IgD-negative memory B cell (primary cell): Measurements from ENCODE around the gene KIF25. TPM values are rescaled to one million over a fixed set of nuclear protein-coding genes. Genes with fewer than 3 reads are reported as not detected.

ENCODE experiments used
- H3K27ac Mint-ChIP-seq, 3 donors: one replicate each; pipeline ENCODE4 v1.8.0; 2020 to 2022; ENCODE audit warnings: mild to moderate bottlenecking in 3 of 3, mixed read lengths in 3 of 3, moderate library complexity in 1 of 3
- H3K27me3 Mint-ChIP-seq: one replicate; pipeline ENCODE4 v1.8.0; 2021; ENCODE audit warnings: mixed read lengths
- H3K36me3 Mint-ChIP-seq: one replicate; pipeline ENCODE4 v1.8.0; 2020; ENCODE audit warnings: mild to moderate bottlenecking, mixed read lengths
- H3K4me1 Mint-ChIP-seq, 3 donors: one replicate each; pipeline ENCODE4 v1.8.0; 2020 to 2022; ENCODE audit warnings: mixed read lengths in 3 of 3, mild to moderate bottlenecking in 1 of 3
- H3K4me3 Mint-ChIP-seq, 4 donors: one replicate each; pipeline ENCODE4 v1.8.0; 2020 to 2022; ENCODE audit warnings: mild to moderate bottlenecking in 4 of 4, mixed read lengths in 4 of 4, moderate library complexity in 3 of 4
- H3K9me3 Mint-ChIP-seq, 3 donors: one replicate each; pipeline ENCODE4 v1.8.0; 2020 to 2021; ENCODE audit warnings: mixed read lengths in 3 of 3, mild to moderate bottlenecking in 1 of 3
- polyA plus RNA-seq: library from polyadenylated mRNA; unstranded; fragments of 300-500 nt; fragmentation: Illumina TruSeq; gene quantifications from one replicate; pipeline ENCODE4 v1.2.3, GENCODE V29; 2021

KIF25 gene
- polyA plus RNA-seq, 1 donor from 2014 or later = not detected

DNA sequence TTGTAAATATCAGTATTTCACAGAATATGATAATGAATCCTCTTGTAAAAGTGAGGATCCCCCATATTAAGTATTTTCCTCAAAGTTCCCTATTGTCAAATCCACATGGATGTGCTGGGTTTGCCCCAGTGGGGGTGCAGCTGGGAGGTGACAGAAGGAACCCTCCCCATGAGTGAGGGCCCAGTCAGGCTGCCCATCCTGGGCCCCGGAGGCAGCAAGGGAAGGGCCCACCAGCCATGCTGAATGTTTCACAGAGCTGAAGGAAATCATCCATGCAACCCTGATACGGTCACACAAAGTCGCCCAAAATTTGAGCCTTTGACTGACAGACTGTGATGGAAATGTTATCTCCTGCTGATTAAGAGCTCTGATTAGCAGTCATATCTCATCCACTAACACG is 41.8 kb downstream of the KIF25 start:
- Mint-ChIP-seq H3K4me1 (peaks cover 0 to 1% (median 0%) of the 10 kb centered on the region in 3 donors), H3K4me3 (no peak overlapping the region), H3K36me3 (no peaks in the 10 kb centered on the region), H3K27me3 (peaks cover 16% of the 10 kb centered on the region), H3K9me3 (peaks cover 5 to 13% (median 12%) of the 10 kb centered on the region in 3 donors), H3K27ac (peak overlapping the region in 1 of 3 donors; percentile 76)

DNA sequence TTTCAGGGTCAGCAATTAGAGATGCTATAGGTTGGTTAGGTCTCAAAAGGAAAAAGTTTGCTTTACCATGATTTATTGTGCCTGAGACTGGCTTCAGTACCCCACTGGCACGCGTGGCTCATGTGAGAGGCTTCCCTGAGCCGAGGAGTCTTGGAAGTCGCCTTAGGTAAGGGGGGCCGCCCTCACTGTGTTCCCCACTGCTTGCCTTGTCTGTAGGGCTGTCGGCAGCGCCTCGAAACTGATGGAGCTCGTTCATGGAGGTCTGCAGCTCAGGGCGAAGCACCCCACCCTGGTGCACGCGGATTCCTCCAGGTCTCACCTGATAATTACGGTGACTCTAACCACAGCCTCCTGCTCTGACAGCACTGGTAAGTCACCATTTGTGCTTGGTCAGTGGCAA is 42.4 kb downstream of the KIF25 start:
- no peaks in the 10 kb centered on the region for H3K36me3 Mint-ChIP-seq
- peaks cover 11% of the 10 kb centered on the region for H3K27me3 Mint-ChIP-seq
- H3K4me1 Mint-ChIP-seq = peaks cover 0 to 1% (median 0%) of the 10 kb centered on the region in 3 donors
- H3K27ac Mint-ChIP-seq = no peak overlapping the region
- peaks cover 5 to 13% (median 12%) of the 10 kb centered on the region in 3 donors for H3K9me3 Mint-ChIP-seq
- no peak overlapping the region for H3K4me3 Mint-ChIP-seq

DNA sequence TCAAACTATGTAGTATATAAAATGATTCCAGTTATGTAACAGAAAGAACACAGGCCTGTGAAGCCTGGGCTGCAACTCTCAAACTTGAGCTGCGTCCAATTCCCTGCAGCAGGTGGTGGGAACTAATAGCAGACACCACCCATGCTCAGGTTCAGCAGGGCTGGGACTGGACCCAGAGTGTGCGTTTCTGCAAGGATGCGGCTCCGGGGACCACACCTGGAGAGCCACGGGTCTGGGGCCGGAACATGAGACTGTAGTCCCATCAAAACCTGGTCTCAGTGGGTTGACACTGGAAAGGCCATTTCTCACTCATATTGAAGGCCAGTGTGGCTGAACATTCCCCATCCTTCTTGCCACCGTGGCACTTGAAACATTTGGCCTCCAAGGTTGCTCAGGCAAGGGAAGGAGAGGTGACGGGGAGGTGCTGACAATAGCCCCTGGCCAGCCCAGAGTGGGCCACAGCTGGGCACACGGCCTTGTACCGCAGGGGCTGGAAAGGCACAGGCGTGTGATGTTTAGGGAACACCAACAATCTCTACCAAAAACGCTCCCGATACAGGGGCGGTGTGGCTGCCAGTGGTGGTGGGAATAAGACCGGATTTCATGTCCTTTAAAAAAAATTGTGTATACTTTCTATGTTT is 43.5 kb downstream of the KIF25 start:
- H3K27me3 Mint-ChIP-seq = peaks cover 5% of the 10 kb centered on the region

DNA sequence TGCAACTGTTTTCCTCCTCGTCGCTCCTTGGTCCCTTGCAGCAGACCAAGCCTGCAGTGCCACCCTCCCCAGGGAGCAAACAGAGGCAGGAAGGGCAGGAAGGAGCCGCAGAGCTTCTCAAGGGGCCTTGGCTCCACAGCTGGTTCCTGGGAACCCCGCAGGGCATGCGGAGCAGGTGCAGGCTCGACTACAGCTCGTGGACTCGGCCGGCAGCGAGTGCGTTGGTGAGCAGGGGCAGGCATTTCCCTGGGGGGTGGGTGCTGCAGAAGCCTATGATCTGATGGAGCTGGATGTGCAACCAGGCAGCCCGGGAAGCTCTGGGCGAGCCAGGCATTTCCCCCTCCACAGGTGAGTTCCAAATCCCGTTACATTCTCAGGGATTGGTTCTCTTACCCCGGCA is 44.5 kb downstream of the KIF25 start:
- H3K27ac Mint-ChIP-seq = no peak overlapping the region
- H3K4me3 Mint-ChIP-seq = peak overlapping the region in 1 of 4 donors; percentile 55
- H3K27me3 Mint-ChIP-seq = no peaks in the 10 kb centered on the region
- H3K4me1 Mint-ChIP-seq = no peaks in the 10 kb centered on the region
- peaks cover 5 to 13% (median 12%) of the 10 kb centered on the region in 3 donors for H3K9me3 Mint-ChIP-seq
- no peaks in the 10 kb centered on the region for H3K36me3 Mint-ChIP-seq

More for the DNA sequence above, 43.5 kb downstream of the KIF25 start:
- Mint-ChIP-seq H3K36me3 (no peaks in the 10 kb centered on the region), H3K27ac (no peak overlapping the region), H3K9me3 (peaks cover 5 to 13% (median 12%) of the 10 kb centered on the region in 3 donors), H3K4me1 (peaks cover 0 to 1% (median 0%) of the 10 kb centered on the region in 3 donors), H3K4me3 (no peak overlapping the region)

DNA sequence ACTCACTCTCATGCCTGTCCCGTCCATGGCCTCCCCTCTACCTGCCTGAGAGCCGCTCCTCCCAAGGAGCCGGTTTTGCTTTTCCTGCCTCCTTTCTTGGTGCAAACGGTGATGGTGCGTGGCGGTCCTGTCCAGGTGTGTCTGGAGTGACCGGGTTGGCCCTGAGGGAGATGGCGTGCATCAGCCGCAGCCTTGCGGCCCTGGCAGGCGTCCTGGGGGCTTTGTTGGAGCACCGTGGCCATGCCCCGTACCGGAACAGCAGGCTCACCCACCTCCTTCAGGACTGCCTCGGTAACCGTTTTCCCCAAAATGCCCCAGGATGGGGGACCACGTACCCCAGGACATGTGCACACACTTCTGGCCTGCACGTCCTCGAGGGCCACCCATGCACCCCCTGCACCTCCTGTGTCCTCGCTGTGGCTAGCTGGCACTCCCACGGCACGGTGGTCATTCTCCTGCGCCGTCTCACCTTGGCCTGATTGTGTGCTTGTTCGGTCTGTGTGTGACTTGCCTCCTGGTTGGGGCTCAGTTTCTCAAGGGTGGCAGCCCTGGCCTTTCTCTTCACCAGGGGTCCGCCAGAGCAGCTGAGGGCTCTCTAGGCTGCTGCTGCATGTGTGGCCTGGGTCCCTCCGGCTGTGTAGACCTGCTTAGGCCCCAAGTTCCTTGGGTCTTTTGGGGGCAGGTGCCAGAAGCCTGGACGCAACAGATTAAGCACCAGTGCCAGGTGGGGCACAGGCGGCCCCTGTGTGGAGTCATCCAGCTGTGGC is 45.1 kb downstream of the KIF25 start:
- H3K36me3 Mint-ChIP-seq = no peaks in the 10 kb centered on the region
- H3K4me3 Mint-ChIP-seq = peak overlapping the region in 1 of 4 donors; percentile 17
- no peaks in the 10 kb centered on the region for H3K27me3 Mint-ChIP-seq
- H3K9me3 Mint-ChIP-seq = peaks cover 3 to 9% (median 5%) of the 10 kb centered on the region in 3 donors
- H3K4me1 Mint-ChIP-seq = no peaks in the 10 kb centered on the region
- no peak overlapping the region for H3K27ac Mint-ChIP-seq

DNA sequence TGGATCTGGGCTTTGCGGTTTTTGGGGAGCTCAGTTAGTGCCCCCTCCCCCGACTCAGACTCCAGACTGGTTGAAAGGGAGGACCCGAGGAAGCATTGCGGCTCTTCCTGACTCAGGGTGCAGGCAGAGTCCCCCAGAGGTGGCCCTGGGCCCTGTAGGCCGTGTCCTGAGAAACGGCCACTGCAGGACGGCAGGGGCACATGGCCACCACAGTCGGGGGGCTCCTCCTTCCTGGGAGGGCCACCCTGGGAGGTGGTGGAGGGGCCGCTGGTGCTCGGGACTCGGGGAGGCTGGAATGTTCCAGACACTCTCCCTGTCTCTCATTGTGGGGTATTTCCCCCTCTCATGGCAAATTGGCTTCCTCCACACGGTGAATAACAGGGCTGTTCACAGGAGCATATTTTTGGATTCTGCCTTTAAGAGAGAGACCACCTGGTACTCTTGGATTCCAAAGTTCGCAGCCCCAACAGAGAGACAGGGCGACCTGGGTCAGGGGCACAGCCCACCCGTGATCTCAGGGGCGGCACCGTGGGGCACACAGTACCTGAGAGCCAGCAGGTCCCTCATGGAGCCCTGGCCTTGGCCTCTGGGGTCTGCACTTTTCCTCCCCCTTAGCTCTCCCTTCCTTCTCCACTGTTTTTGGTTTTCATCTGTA is 45.8 kb downstream of the KIF25 start:
- peak overlapping the region in 1 of 4 donors; percentile 22 for H3K4me3 Mint-ChIP-seq
- no peak overlapping the region for H3K27ac Mint-ChIP-seq
- H3K36me3 Mint-ChIP-seq = no peaks in the 10 kb centered on the region
- H3K27me3 Mint-ChIP-seq = no peaks in the 10 kb centered on the region
- peaks cover 2 to 8% (median 5%) of the 10 kb centered on the region in 3 donors for H3K9me3 Mint-ChIP-seq
- H3K4me1 Mint-ChIP-seq = no peaks in the 10 kb centered on the region

DNA sequence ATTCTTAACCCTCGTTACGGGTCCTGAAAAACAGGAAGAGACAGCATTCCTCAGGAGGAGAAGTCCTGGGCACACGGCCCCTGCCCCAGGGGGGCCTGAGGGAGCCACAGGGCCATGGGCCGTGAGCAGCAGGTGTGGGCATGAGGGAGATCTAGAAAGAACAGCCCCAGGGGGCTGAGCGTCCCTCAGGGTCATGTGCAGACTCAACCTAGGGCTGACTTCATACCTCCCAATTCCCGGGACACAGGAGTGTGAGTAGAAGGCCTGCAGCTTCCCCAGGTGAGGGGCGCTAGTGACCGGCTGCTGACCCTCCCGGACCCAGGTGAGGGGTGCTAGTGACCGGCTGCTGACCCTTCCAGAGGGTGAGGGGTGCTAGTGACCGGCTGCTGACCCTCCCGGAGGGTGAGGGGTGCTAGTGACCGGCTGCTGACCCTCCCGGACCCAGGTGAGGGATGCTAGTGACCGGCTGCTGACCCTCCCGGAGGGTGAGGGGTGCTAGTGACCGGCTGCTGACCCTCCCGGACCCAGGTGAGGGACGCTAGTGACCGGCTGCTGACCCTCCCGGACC is 46.5 kb downstream of the KIF25 start:
- Mint-ChIP-seq H3K36me3 (no peaks in the 10 kb centered on the region), H3K27ac (no peak overlapping the region), H3K4me1 (no peaks in the 10 kb centered on the region), H3K9me3 (peaks cover 0 to 3% (median 3%) of the 10 kb centered on the region in 3 donors), H3K4me3 (peak overlapping the region in 1 of 4 donors; percentile 22), H3K27me3 (no peaks in the 10 kb centered on the region)

DNA sequence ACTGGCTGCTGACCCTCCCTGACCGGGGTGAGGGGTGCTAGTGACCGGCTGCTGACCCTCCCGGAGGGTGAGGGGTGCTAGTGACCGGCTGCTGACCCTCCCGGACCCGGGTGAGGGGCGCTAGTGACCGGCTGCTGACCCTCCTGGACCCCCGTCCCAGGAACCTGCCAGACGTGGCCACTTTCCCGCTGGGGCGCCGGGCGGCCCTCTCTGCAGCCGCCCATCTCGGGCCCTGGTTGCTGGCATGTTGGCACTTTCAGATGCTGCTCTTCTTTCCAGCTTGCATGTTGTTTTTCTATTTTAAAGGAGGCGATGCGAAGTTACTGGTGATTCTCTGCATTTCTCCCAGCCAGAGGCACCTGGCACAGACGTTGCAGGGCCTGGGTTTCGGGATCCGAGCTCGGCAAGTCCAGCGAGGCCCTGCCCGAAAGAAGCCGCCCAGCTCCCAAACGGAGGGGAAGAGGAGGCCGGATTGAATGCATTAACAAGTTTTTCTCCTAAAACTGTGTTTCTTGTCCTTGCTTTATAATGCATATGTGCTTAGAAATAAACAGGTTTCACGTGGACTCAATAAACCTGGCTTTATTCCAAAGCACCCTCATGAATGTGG is 47.2 kb downstream of the KIF25 start:
- Mint-ChIP-seq H3K27me3 (no peaks in the 10 kb centered on the region), H3K9me3 (peaks cover 0 to 3% (median 3%) of the 10 kb centered on the region in 3 donors), H3K4me1 (no peaks in the 10 kb centered on the region), H3K36me3 (no peaks in the 10 kb centered on the region), H3K4me3 (no peak overlapping the region), H3K27ac (no peak overlapping the region)

DNA sequence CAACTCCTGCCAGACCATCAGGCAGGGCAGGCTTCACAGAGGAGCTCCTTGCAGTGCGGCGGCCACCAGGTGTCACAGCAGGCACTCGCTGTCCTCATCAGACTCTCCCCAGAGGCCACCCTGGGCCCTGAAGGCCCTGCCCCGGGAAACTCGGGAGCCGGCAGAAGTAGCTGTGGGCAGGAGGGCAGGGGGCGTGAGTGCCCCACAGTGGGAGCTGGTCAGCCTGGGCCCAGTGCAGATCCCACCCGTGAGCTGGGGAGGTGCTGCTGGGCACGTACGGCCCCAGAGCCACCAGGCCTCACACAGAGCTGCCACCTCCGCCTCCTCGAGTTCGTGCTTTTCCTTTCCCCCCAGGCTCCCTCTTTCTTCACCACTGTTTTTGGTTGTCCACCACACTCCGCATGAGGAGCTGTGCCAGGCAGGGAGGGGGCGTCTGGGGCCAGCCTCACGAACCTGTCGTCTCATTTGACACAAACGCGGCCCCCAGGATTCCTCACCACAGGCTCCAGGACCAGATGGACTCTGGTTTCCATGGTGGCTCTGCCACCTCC is 47.7 kb downstream of the KIF25 start:
- H3K4me3 Mint-ChIP-seq = no peak overlapping the region
- H3K36me3 Mint-ChIP-seq = no peaks in the 10 kb centered on the region
- H3K4me1 Mint-ChIP-seq = no peaks in the 10 kb centered on the region

DNA sequence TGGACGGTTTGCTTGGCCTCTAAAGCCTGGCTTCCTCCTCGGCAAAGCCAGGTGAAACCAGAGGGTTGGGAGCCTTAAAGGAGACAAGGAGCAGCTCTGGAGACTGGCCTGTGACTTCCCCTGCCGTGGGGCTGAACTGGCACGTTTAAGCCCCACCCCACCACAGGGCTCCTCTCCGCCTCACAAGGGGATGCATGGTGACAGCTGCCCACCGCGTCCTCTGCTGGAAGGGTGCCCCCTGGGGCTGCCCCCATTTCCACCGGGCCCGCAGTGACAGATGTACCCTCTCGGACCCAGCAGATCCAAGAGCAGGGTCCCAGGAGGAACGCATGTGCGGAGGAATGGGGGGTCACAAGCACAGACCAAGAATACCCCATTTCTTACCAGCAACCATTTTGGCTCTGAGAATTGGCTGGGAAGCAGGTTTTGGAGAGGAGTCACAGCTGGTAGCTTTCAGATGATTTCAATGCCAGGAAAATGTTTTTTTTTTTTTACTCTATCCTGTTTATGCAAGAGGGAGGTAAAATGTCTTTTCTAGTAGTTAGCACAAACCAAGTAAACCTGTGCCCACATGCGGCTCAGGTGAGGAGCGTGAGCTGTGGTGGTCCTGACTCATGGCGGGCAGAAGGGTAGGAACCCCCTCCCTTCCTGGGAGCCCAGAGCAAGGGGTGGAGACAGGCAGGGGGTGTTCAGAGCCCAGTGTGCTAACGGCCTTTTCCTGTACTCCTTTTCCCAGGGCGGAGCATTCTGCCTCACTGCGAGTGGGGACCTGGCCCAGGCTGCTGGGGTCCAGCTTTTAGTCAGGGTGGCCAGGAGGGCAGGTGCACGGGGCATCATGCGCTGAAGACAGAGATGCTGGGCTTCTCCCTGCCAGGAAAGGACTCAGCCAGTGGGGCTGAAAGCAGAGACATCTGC is 48.5 kb downstream of the KIF25 start:
- no peak overlapping the region for H3K27ac Mint-ChIP-seq
- no peaks in the 10 kb centered on the region for H3K36me3 Mint-ChIP-seq

More for the DNA sequence above, 47.7 kb downstream of the KIF25 start:
- peaks cover 0 to 3% (median 3%) of the 10 kb centered on the region in 3 donors for H3K9me3 Mint-ChIP-seq
- no peak overlapping the region for H3K27ac Mint-ChIP-seq
- no peaks in the 10 kb centered on the region for H3K27me3 Mint-ChIP-seq

DNA sequence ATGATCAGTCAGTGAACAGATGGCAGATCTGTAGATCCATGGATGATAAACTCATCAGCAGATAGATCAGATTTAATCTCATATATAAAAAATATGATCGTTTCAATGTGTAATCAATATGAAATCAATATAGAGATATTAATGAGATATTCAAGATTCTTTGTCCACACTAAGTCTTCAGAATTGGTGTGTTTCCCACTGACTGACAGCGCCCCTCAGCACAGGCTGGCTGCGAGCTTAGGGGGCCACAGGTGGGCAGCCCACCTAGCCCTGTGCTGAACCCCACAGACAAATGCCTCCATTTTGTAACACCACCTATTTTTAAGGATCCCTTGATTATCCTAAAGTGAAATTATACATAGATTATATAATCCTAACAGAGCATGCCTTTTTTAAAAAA is 49.2 kb downstream of the KIF25 start:
- no peak overlapping the region for H3K27ac Mint-ChIP-seq
- no peaks in the 10 kb centered on the region for H3K36me3 Mint-ChIP-seq
- H3K27me3 Mint-ChIP-seq = no peaks in the 10 kb centered on the region
- no peak overlapping the region for H3K4me3 Mint-ChIP-seq
- H3K9me3 Mint-ChIP-seq = no peaks in the 10 kb centered on the region
- H3K4me1 Mint-ChIP-seq = no peaks in the 10 kb centered on the region

More for the DNA sequence above, 48.5 kb downstream of the KIF25 start:
- Mint-ChIP-seq H3K4me3 (no peak overlapping the region), H3K4me1 (no peaks in the 10 kb centered on the region), H3K9me3 (no peaks in the 10 kb centered on the region), H3K27me3 (no peaks in the 10 kb centered on the region)

DNA sequence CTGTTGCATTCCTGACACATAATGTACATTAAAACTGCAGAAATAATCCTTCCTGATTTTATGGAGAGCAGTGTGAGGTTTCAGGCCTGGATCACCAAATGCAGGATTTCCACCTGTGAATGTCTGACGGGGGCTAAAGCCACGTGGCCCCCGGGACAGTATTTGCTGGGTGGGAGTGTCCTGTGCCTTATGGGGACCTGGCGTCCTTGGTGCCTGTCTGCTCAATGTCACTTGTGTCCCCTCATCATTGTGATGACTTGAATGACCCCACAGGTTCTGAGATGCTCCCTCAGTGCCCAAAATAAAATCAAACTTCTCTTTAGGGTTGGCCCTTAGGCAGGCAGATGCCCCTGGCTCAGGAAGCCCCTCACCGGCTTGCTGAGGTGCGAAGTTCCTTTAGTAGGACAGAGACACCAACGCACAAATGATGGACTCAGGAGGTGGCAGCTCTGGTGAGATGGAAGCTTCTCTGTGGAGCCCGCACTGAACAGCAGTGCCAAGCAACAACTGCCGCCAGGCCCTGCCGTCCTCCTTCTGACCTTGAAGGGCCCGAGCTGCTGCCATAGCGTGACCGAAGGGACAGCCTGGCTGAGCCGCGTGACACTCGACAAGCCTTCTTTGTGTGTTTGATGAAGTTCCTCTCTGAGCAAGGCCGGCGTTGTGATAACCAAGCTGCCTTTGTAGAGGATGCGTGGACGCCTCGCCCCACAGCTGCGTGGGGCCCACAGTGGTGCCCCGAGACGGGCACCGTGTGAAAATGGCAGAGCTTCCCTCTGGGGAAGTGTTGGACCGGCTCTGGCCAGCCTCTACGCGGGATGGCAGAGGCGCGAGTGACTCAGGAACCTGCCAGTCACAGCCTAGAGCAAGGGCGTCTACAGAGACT is 50.6 kb downstream of the KIF25 start:
- Mint-ChIP-seq H3K27me3 (no peaks in the 10 kb centered on the region), H3K4me1 (no peaks in the 10 kb centered on the region), H3K27ac (no peak overlapping the region), H3K9me3 (no peaks in the 10 kb centered on the region), H3K36me3 (no peaks in the 10 kb centered on the region), H3K4me3 (no peak overlapping the region)

DNA sequence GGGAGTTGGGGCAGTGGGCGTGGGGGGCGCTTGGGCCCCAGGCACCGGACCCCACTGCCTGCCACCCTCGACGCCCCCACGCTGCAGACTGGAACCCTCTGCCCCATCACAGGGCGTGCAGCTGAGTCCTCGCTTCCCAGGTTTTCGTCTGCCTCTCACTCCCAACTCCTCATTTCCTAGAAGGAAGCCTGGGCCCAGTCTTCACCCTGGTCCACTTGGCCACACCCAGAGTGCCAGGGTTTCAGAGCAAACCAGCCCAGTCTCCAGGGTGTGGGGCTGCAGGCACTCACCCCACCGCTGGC is 51.2 kb downstream of the KIF25 start:
- no peak overlapping the region for H3K4me3 Mint-ChIP-seq
- H3K27me3 Mint-ChIP-seq = no peaks in the 10 kb centered on the region
- no peaks in the 10 kb centered on the region for H3K36me3 Mint-ChIP-seq
- no peak overlapping the region for H3K27ac Mint-ChIP-seq
- H3K9me3 Mint-ChIP-seq = no peaks in the 10 kb centered on the region
- H3K4me1 Mint-ChIP-seq = no peaks in the 10 kb centered on the region
